ENCODE data around the gene CD81. TPM values are rescaled to one million over a fixed set of nuclear protein-coding genes. Genes with fewer than 3 reads are reported as not detected.

Gene CD81
- total RNA-seq, 1 experiment from 2014 or later: 296 TPM

DNA sequence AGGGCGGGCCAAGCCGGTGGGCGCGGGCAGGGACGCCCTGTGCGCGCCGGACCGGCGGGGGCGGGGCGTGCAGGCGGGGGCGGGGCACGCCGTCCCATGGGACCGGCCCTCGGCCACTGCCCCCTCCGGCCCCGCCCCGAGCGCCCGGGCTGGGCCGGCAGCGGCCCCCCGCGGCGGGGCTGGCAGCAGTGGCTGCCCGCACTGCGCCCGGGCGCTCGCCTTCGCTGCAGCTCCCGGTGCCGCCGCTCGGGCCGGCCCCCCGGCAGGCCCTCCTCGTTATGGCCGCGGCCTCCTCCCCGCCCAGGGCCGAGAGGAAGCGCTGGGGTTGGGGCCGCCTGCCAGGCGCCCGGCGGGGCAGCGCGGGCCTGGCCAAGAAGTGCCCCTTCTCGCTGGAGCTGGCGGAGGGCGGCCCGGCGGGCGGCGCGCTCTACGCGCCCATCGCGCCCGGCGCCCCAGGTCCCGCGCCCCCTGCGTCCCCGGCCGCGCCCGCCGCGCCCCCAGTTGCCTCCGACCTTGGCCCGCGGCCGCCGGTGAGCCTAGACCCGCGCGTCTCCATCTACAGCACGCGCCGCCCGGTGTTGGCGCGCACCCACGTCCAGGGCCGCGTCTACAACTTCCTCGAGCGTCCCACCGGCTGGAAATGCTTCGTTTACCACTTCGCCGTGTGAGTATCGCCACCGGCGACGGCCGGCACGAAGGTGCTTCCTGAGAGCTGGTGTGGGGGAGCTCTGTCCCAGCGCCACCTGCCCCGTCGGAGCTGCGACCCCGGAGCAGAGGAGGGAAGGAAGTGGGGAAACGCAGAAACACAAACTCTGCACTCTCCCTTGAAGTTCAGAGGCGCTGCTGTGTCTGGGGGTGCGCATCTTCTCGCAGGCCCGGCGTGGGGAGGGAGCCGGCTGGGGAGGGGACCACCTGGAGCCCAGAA lies 68.0 kb downstream of the CD81 start, which contains the start of gene KCNQ1:
Gene KCNQ1, plus strand, starts transcription at position 188 of the 925 bp plus-strand sequence. Its CDS starts 91 bp downstream, at position 279.
- CTCF ChIA-PET: no interaction called here
- H3K36me3 ChIP-seq (ENCODE audit: control insufficient read depth in 1 of 2, insufficient read depth in 2 of 2, low read length in 2 of 2): no peaks in the 10 kb centered on the region
- BruUV-seq (replicated peaks): TSS peak; percentile 60
- no peaks in the 10 kb centered on the region for H3K9me3 ChIP-seq (ENCODE audit: control insufficient read depth in 1 of 2, insufficient read depth in 1 of 2, low read depth in 1 of 2, low read length in 2 of 2)
- H4K20me1 ChIP-seq (ENCODE audit: insufficient read depth): no peaks in the 10 kb centered on the region
- DNase-seq (ENCODE audit: low read depth, low spot score): peak; percentile 24
- TF ChIP-seq POLR2AphosphoS5 (IDR thresholded peaks at IDR 0.05; ENCODE audit: low read depth, low read length) (peak; percentile 67), YY1 (IDR thresholded peaks at IDR 0.05; ENCODE audit: extremely low read depth, insufficient replicate concordance, low read depth, low read length) (peak; percentile 18), ZFX (IDR thresholded peaks at IDR 0.05) (peak; percentile 71; the same call in 1 of the 2 replicates), FOSL1 (IDR thresholded peaks at IDR 0.05; ENCODE audit: low read depth) (no peak)
- H3K9ac ChIP-seq (ENCODE audit: low read length): peak within 1 kb of the TSS; percentile 59
- RAD21 ChIA-PET (ENCODE audit: low non-redundant PET in 1 of 2, low total read pairs in 2 of 2, uncharacterized antibody in 2 of 2, unreplicated experiment in 2 of 2): no interaction called here
- H3K79me2 ChIP-seq (ENCODE audit: insufficient read depth, low read length): no peaks in the 10 kb centered on the region
- no peaks in the 10 kb centered on the region for H3K9me2 ChIP-seq (ENCODE audit: insufficient read depth)
- intact Hi-C loops (cut with micrococcal nuclease): no loop called here
- H3K4me2 ChIP-seq (ENCODE audit: low read length): peak within 1 kb of the TSS; percentile 96
- peak within 1 kb of the TSS; percentile 24; the same call in 1 of the 2 replicates for H3K27ac ChIP-seq (ENCODE audit: low read depth, low read length)
- peak within 1 kb of the TSS; percentile 57 to 64 for H3K4me3 ChIP-seq (replicated peaks in 1 of 2; ENCODE audit: low read depth in 1 of 2, low read length in 2 of 2)
- no peak within 1 kb of the TSS for H2AFZ ChIP-seq (ENCODE audit: low read depth, low read length, poor library complexity, severe bottlenecking)
- H3K4me1 ChIP-seq (ENCODE audit: control insufficient read depth in 1 of 2, insufficient read depth in 2 of 2, low read length in 2 of 2): peaks cover 13 to 21% of the 10 kb centered on the region in 2 experiments
- POLR2A ChIA-PET: no interaction called here
- ATAC-seq: peak; percentile 93
- peaks cover 16% of the 10 kb centered on the region; the same call in 1 of the 2 replicates for H3K27me3 ChIP-seq (ENCODE audit: insufficient read depth, low read length)

DNA sequence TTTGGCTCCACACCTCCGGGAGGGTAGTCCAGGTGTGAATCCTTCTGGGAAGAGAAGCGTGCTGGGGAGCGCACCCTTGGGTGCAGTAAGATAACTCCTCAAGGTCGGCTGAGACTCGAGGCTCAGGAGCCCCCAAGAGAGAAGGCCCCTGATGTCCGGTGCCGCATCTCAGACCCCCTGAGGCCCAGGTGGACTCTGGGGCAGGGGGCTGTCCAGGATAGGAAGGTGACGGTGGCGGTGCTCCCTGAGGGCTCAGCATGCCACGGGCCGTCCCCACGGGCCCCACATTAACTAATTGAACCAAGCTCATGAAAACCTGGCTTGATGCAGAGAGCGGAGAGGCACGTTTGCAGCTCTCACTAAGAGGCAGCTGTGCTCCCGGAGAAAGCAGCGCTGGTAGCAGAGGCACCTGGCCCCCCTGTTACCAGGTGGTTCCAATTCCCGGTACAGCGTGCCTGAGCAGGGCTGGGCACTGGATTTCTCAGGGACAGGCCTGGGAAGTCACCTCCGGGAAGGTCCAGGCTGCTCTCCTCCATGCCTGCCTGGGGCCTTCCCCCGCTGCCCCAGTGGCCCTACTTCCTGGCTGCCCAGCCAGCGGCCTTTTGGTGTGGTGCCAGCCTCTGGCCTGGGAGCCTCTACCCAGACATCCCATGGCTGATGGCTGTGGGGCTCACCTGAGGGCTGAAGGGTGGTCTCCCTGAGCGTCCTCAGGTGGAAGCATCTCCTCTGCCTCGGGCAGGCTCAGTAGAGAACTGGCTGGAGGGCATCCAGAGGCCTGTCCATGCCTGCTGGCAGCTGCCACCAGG lies 68.8 kb downstream of the CD81 start:
- DNase-seq (ENCODE audit: low read depth, low spot score) (no peak), ATAC-seq (no peak)
- peaks cover 16% of the 10 kb centered on the region; the same call in 1 of the 2 replicates for H3K27me3 ChIP-seq (ENCODE audit: insufficient read depth, low read length)
- H3K4me1 ChIP-seq (ENCODE audit: control insufficient read depth in 1 of 2, insufficient read depth in 2 of 2, low read length in 2 of 2): peaks cover 13 to 21% of the 10 kb centered on the region in 2 experiments
- no peaks in the 10 kb centered on the region for H3K79me2 ChIP-seq (ENCODE audit: insufficient read depth, low read length)
- no peaks in the 10 kb centered on the region for H3K9me2 ChIP-seq (ENCODE audit: insufficient read depth)
- H3K9me3 ChIP-seq (ENCODE audit: control insufficient read depth in 1 of 2, insufficient read depth in 1 of 2, low read depth in 1 of 2, low read length in 2 of 2): no peaks in the 10 kb centered on the region
- H3K4me2 ChIP-seq (ENCODE audit: low read length): peak overlapping the region; percentile 96
- peak overlapping the region; percentile 59 for H3K9ac ChIP-seq (ENCODE audit: low read length)
- H4K20me1 ChIP-seq (ENCODE audit: insufficient read depth): no peaks in the 10 kb centered on the region
- ChIA-PET POLR2A (no interaction called here), RAD21 (ENCODE audit: low non-redundant PET in 1 of 2, low total read pairs in 2 of 2, uncharacterized antibody in 2 of 2, unreplicated experiment in 2 of 2) (no interaction called here), CTCF (no interaction called here)
- no TSS peak for BruUV-seq (replicated peaks)
- TF ChIP-seq ELF1 (IDR thresholded peaks at IDR 0.05; ENCODE audit: borderline replicate concordance, low read depth) (no peak), YY1 (IDR thresholded peaks at IDR 0.05; ENCODE audit: extremely low read depth, insufficient replicate concordance, low read depth, low read length) (no peak), EZH2phosphoT487 (IDR thresholded peaks at IDR 0.05; ENCODE audit: borderline replicate concordance) (no peak), JUND (IDR thresholded peaks at IDR 0.05) (no peak)
- H3K36me3 ChIP-seq (ENCODE audit: control insufficient read depth in 1 of 2, insufficient read depth in 2 of 2, low read length in 2 of 2): no peaks in the 10 kb centered on the region
- intact Hi-C loops (cut with micrococcal nuclease): no loop called here
- no peak overlapping the region for H2AFZ ChIP-seq (ENCODE audit: low read depth, low read length, poor library complexity, severe bottlenecking)
- H3K27ac ChIP-seq (ENCODE audit: low read depth, low read length): peak overlapping the region; percentile 24; the same call in 1 of the 2 replicates
- peak overlapping the region; percentile 57 to 64 for H3K4me3 ChIP-seq (replicated peaks in 1 of 2; ENCODE audit: low read depth in 1 of 2, low read length in 2 of 2)

All from HCT116 (cell line).